GM19025 (cell line): Measurements from ENCODE around the gene CDK14.
"Not testable (repeated sequence)": the region's sequence is repeated elsewhere in the genome, so short reads cannot be mapped to it uniquely, and the experiment has no call there.

Experiments used
- ATAC-seq: cut with Tn5 transposase; IDR thresholded peaks from one replicate; pipeline ENCODE4 v1.9.1; 2021; ENCODE audit warnings: mild to moderate bottlenecking, low read depth, moderate library complexity; ENCODE audit not compliant: unreplicated experiment

Gene CDK14

GRCh38 chr7:91165006-91165845 is 569.1 kb downstream of the CDK14 start:
- ATAC-seq, result peak; percentile 72

GRCh38 chr7:91165846-91166230 is 569.7 kb downstream of the CDK14 start:
- ATAC-seq, result peak; percentile 43

GRCh38 chr7:91168871-91169829 is 573.0 kb downstream of the CDK14 start:
- ATAC-seq, result no peak

- no peak for ATAC-seq
These were observed 573.7 kb downstream of the CDK14 start for GRCh38 chr7:91169830-91170191.

- not testable (repeated sequence) for ATAC-seq
These were observed 577.1 kb downstream of the CDK14 start for GRCh38 chr7:91173265-91173664.

- no peak for ATAC-seq
These were observed 584.6 kb downstream of the CDK14 start for GRCh38 chr7:91180746-91181145.

- ATAC-seq, result no peak
These were observed 585.8 kb downstream of the CDK14 start for GRCh38 chr7:91181949-91182348.

- no peak for ATAC-seq
These were observed 587.0 kb downstream of the CDK14 start for GRCh38 chr7:91182819-91183764.

GRCh38 chr7:91185771-91186170 is 589.6 kb downstream of the CDK14 start:
- no peak for ATAC-seq

GRCh38 chr7:91187061-91187460 is 590.9 kb downstream of the CDK14 start:
- no peak for ATAC-seq

- no peak for ATAC-seq
These were observed 595.6 kb downstream of the CDK14 start for GRCh38 chr7:91191771-91192170.

- ATAC-seq, result no peak
These were observed 597.0 kb downstream of the CDK14 start for GRCh38 chr7:91193141-91193540.

GRCh38 chr7:91194841-91195240 is 598.7 kb downstream of the CDK14 start:
- ATAC-seq, result no peak

- ATAC-seq, result no peak
These were observed 599.9 kb downstream of the CDK14 start for GRCh38 chr7:91196058-91196457.

GRCh38 chr7:91198371-91198770 is 602.2 kb downstream of the CDK14 start:
- ATAC-seq, result no peak

GRCh38 chr7:91199601-91200000 is 603.5 kb downstream of the CDK14 start:
- ATAC-seq, result no peak

GRCh38 chr7:91201442-91202113 is 605.5 kb downstream of the CDK14 start:
- no peak for ATAC-seq

- ATAC-seq, result no peak
These were observed 610.3 kb downstream of the CDK14 start for GRCh38 chr7:91206361-91206960.

GRCh38 chr7:91212582-91212981 is 616.5 kb downstream of the CDK14 start:
- ATAC-seq, result no peak
